HUES48 (cell line): ENCODE measurements around the gene RMC1.
A peak's percentile ranks its signal among the peaks of the same experiment; 100 is the strongest.

ENCODE experiments used
- H3K27ac ChIP-seq: one replicate; pipeline ENCODE4 v1.7.0; 2013; ENCODE audit warnings: low read depth, low read length, inconsistent platforms
- H3K27me3 ChIP-seq: 2 replicates; pipeline ENCODE4 v1.6.1; 2013; ENCODE audit warnings: mild to moderate bottlenecking, low read length; ENCODE audit not compliant: control insufficient read depth, insufficient read depth
- H3K36me3 ChIP-seq: 2 replicates; pipeline ENCODE4 v1.6.1; 2013; ENCODE audit warnings: low read length; ENCODE audit not compliant: control insufficient read depth, insufficient read depth
- H3K4me1 ChIP-seq: 2 replicates; pipeline ENCODE4 v1.6.1; 2013; ENCODE audit warnings: mild to moderate bottlenecking, low read length; ENCODE audit not compliant: control insufficient read depth, insufficient read depth
- H3K4me3 ChIP-seq: 2 replicates; pipeline ENCODE4 v1.5.1; 2013; ENCODE audit warnings: mild to moderate bottlenecking, low read depth, low read length
- H3K9ac ChIP-seq: 2 replicates; pipeline ENCODE4 v1.6.1; 2013; ENCODE audit warnings: mild to moderate bottlenecking, low read depth, low read length, moderate library complexity
- H3K9me3 ChIP-seq: 2 replicates; pipeline ENCODE4 v1.6.1; 2013; ENCODE audit warnings: low read length; ENCODE audit not compliant: control insufficient read depth, insufficient read depth

RMC1 gene

DNA sequence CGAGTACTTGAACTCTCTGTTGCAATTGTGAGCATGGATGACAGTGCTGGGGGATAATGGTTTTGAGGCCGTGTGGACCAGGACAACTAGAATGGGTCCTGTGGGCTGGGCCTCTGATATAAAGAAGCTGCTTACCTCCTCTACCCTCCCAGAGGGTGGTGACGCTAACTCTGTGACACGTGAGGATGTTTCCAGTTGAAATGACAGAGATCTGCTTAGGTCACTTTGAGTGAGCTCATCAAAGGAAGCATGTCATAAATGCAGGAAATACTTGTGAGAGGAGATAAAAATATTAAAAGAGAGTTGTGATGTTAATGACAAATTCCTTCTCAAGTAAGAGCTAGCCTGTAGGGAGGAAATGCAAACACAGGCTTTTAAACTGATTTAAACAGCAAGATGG is 16.4 kb downstream of the RMC1 start:
- H3K36me3 ChIP-seq = peaks cover 76% of the 10 kb centered on the region

GRCh38 chr18:23521271-23521670 is 18.0 kb downstream of the RMC1 start:
- H3K36me3 ChIP-seq = peaks cover 80% of the 10 kb centered on the region

More for the DNA sequence above, 16.4 kb downstream of the RMC1 start:
- Histone ChIP-seq H3K9ac (no peak overlapping the region), H3K27me3 (no peaks in the 10 kb centered on the region), H3K4me1 (no peaks in the 10 kb centered on the region; the same call in 1 of the 2 replicates), H3K27ac (no peak overlapping the region), H3K9me3 (no peaks in the 10 kb centered on the region), H3K4me3 (no peak overlapping the region)

GRCh38 chr18:23521907-23522306 is 18.6 kb downstream of the RMC1 start:
- no peak overlapping the region for H3K27ac ChIP-seq
- H3K9me3 ChIP-seq = no peaks in the 10 kb centered on the region
- no peaks in the 10 kb centered on the region; the same call in 1 of the 2 replicates for H3K4me1 ChIP-seq
- H3K27me3 ChIP-seq = no peaks in the 10 kb centered on the region
- H3K36me3 ChIP-seq = peaks cover 83% of the 10 kb centered on the region
- no peak overlapping the region for H3K9ac ChIP-seq
- H3K4me3 ChIP-seq = no peak overlapping the region

More at GRCh38 chr18:23521271-23521670, 18.0 kb downstream of the RMC1 start:
- no peaks in the 10 kb centered on the region for H3K9me3 ChIP-seq
- no peaks in the 10 kb centered on the region for H3K27me3 ChIP-seq
- H3K4me1 ChIP-seq = no peaks in the 10 kb centered on the region; the same call in 1 of the 2 replicates
- no peak overlapping the region for H3K27ac ChIP-seq
- no peak overlapping the region for H3K4me3 ChIP-seq
- no peak overlapping the region for H3K9ac ChIP-seq

- Histone ChIP-seq H3K9ac (no peak overlapping the region), H3K4me1 (no peaks in the 10 kb centered on the region; the same call in 1 of the 2 replicates), H3K36me3 (peaks cover 87% of the 10 kb centered on the region), H3K27ac (no peak overlapping the region), H3K4me3 (no peak overlapping the region), H3K27me3 (no peaks in the 10 kb centered on the region), H3K9me3 (no peaks in the 10 kb centered on the region)
Measured at GRCh38 chr18:23523429-23524212, 20.3 kb downstream of the RMC1 start.

GRCh38 chr18:23524213-23524707 is 20.9 kb downstream of the RMC1 start:
- Histone ChIP-seq H3K4me1 (no peaks in the 10 kb centered on the region; the same call in 1 of the 2 replicates), H3K4me3 (no peak overlapping the region), H3K9ac (no peak overlapping the region), H3K36me3 (peaks cover 87% of the 10 kb centered on the region), H3K27me3 (no peaks in the 10 kb centered on the region), H3K27ac (no peak overlapping the region), H3K9me3 (no peaks in the 10 kb centered on the region)

DNA sequence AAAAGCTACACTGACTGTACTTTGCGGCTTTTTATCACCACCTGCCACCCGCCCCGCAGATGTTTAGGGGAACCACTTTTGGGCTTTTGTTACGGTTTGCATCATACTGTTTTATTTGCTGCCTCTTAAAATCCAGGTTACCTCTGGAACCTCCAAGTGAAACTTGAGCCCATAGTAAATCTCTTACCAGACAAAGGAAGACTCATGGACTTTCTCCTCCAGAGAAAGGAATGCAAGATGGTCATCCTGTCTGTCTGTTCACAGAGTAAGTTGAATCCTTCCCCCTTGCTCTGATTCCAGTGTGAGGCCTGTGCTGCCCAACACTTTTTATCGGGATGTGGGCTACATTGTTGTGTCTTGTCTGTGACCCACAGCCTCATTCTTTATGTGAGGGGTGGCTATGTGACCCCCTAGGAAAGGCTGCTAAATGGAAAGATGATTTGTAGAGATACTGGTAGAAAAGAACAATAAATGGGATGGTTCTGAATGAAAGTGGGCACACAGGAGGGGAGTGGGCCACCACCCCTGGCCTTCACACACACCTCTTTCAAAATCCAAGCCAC is 23.3 kb downstream of the RMC1 start:
- no peak overlapping the region for H3K9ac ChIP-seq
- H3K27me3 ChIP-seq = no peaks in the 10 kb centered on the region
- no peaks in the 10 kb centered on the region for H3K4me1 ChIP-seq
- H3K9me3 ChIP-seq = no peaks in the 10 kb centered on the region
- no peak overlapping the region for H3K4me3 ChIP-seq
- H3K36me3 ChIP-seq = peaks cover 90% of the 10 kb centered on the region
- H3K27ac ChIP-seq = peak overlapping the region; percentile 14

DNA sequence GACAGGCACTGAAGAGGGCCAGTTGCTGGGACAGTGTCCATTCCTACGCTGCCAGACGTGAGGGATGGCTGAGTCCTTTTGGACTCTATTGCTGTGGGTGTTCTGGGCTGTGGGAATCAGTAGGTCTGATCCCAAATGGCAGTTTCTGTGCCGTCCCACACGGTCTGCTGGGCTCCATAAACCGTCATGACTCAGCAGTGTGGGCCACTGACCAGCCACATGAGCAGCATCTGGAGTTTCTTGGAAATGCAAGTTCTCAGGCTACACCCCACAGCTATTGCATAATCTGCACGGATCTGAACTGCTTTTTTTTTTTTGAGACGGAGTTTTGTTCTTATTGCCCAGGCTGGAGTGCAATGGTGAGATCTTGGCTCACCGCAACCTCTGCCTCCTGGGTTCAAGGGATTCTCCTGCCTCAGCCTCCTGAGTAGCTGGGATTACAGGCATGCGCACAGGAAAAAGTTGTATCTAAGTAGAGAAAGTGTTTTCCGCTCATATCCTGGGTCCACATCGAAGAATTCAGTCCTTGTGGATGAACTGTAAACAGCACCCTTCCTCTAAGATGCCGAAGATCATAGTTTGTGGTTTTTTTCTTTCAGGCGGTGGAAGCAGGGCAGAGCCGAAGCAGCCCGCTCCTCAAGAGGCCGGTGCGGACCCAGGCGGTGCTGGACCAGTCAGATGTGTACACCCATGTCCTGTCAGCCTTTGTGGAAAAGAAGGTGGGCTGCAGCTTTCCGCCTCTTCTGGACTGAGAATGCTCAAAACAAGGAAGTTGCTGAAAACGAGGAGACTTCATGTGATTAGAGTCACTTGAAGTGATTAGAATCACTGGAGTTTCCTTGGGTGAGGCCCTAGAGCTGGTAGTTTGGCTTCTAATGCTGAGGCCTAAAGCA is 25.5 kb downstream of the RMC1 start:
- no peak overlapping the region for H3K27ac ChIP-seq
- no peak overlapping the region for H3K9ac ChIP-seq
- H3K36me3 ChIP-seq = peaks cover 90% of the 10 kb centered on the region
- no peaks in the 10 kb centered on the region for H3K9me3 ChIP-seq
- H3K4me3 ChIP-seq = no peak overlapping the region
- no peaks in the 10 kb centered on the region for H3K27me3 ChIP-seq
- no peaks in the 10 kb centered on the region for H3K4me1 ChIP-seq

DNA sequence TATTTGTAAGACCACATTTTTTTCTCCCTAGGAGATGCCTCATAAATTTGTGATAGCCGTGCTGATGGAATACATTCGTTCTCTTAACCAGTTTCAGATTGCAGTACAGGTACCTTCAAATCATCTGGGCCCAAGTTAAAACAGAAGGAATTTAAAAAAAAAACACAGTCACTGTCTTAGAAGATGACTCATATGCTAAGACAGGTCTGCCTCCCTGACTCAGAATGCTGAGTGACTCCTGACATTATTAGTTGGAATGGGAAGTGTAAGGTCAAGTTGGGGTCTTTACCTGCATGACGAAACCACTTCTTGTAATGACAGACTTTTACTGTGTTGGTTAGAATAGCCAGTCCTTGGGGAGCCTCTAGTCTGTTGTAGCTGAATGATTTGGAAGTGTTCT is 26.3 kb downstream of the RMC1 start:
- Histone ChIP-seq H3K27ac (no peak overlapping the region), H3K9ac (no peak overlapping the region), H3K4me3 (no peak overlapping the region), H3K9me3 (no peaks in the 10 kb centered on the region), H3K36me3 (peaks cover 90% of the 10 kb centered on the region), H3K4me1 (no peaks in the 10 kb centered on the region), H3K27me3 (no peaks in the 10 kb centered on the region)

DNA sequence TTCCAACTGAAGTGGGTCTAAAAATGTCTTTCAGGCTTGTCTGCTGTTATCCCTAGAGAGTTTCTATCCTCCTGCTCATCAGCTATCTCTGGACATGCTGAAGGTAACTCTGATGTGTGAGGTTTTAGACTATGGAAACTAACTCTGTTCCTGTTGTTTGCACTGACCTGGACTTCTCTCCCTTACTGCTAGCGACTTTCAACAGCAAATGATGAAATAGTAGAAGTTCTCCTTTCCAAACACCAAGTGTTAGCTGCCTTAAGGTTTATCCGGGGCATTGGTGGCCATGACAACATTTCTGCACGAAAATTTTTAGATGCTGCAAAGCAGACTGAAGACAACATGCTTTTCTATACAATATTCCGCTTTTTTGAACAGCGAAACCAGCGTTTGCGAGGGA is 26.9 kb downstream of the RMC1 start:
- Histone ChIP-seq H3K4me1 (no peaks in the 10 kb centered on the region), H3K27ac (no peak overlapping the region), H3K9me3 (no peaks in the 10 kb centered on the region), H3K36me3 (peaks cover 95% of the 10 kb centered on the region), H3K9ac (no peak overlapping the region), H3K4me3 (no peak overlapping the region), H3K27me3 (no peaks in the 10 kb centered on the region)

GRCh38 chr18:23531912-23532311 is 28.6 kb downstream of the RMC1 start:
- Histone ChIP-seq H3K4me3 (no peak overlapping the region), H3K9ac (no peak overlapping the region), H3K27me3 (no peaks in the 10 kb centered on the region), H3K27ac (no peak overlapping the region), H3K4me1 (no peaks in the 10 kb centered on the region), H3K36me3 (peaks cover 99% of the 10 kb centered on the region), H3K9me3 (no peaks in the 10 kb centered on the region)
